Liver (tissue), 9 donors: ENCODE data around the gene FOXN3. TPM values are rescaled to one million over a fixed set of nuclear protein-coding genes. Genes with fewer than 3 reads are reported as not detected.

Experiments
- DNase-seq: peaks from one replicate; pipeline ENCODE4 v3.0.0-alpha.2; 2017; ENCODE audit warnings: low spot score
- H3K27ac ChIP-seq, 2 donors: one replicate each; pipeline ENCODE4 v1.7.0; 2013; ENCODE audit warnings: inconsistent platforms in 2 of 2, low read length in 2 of 2, control low read depth in 1 of 2, low read depth in 1 of 2, mild to moderate bottlenecking in 1 of 2
- H3K27me3 ChIP-seq, 4 donors: one replicate each; pipeline versions ENCODE4 v1.6.1 to v1.7.0; 2013; ENCODE audit warnings: low read length in 3 of 4, inconsistent platforms in 1 of 4, mild to moderate bottlenecking in 1 of 4, moderate library complexity in 1 of 4; ENCODE audit not compliant: control insufficient read depth in 4 of 4, insufficient read depth in 4 of 4
- H3K36me3 ChIP-seq, 4 donors: one replicate each; pipeline versions ENCODE4 v1.6.1 to v1.7.0; 2013; ENCODE audit warnings: low read length in 3 of 4, mild to moderate bottlenecking in 3 of 4, low read depth in 1 of 4, moderate library complexity in 1 of 4; ENCODE audit not compliant: control insufficient read depth in 4 of 4, insufficient read depth in 3 of 4
- H3K4me1 ChIP-seq, 4 donors: one replicate each; pipeline versions ENCODE4 v1.6.1 to v1.7.0; 2013; ENCODE audit warnings: low read length in 3 of 4, mild to moderate bottlenecking in 3 of 4, moderate library complexity in 1 of 4; ENCODE audit not compliant: control insufficient read depth in 4 of 4, insufficient read depth in 4 of 4
- H3K4me3 ChIP-seq, 3 donors: one replicate each; pipeline versions ENCODE4 v1.6.1 to v1.7.0; 2013; ENCODE audit warnings: low read length in 3 of 3, control low read depth in 1 of 3, low read depth in 1 of 3, mild to moderate bottlenecking in 1 of 3
- H3K9ac ChIP-seq, 2 donors: one replicate each; pipeline ENCODE4 v1.7.0; 2013; ENCODE audit warnings: low read length in 2 of 2, mild to moderate bottlenecking in 2 of 2, moderate library complexity in 2 of 2, control low read depth in 1 of 2, low read depth in 1 of 2
- H3K9me3 ChIP-seq, 4 donors: one replicate each; pipeline versions ENCODE4 v1.6.1 to v1.7.0; 2013; ENCODE audit warnings: low read length in 3 of 4; ENCODE audit not compliant: control insufficient read depth in 4 of 4
- CTCF ChIP-seq: fragments of 150-350 bp; IDR thresholded peaks from 2 replicates; pipeline ENCODE4 v1.5.1; 2017; ENCODE audit warnings: improper control_type of control experiment, low read depth, low read length; ENCODE audit not compliant: missing input control
- EGR1 ChIP-seq, 2 donors: IDR thresholded peaks; 2 replicates each; pipeline ENCODE4 v1.6.1; 2016 to 2018; ENCODE audit warnings: antibody characterized with exemption in 2 of 2, low read depth in 2 of 2
- FOXA1 ChIP-seq: IDR thresholded peaks from 2 replicates; pipeline ENCODE4 v1.6.1; 2016; ENCODE audit warnings: antibody characterized with exemption
- FOXA2 ChIP-seq: IDR thresholded peaks from 2 replicates; pipeline ENCODE4 v1.6.1; 2016; ENCODE audit warnings: antibody characterized with exemption
- GABPA ChIP-seq, 2 donors: IDR thresholded peaks in 1 of 2; conservative IDR thresholded peaks in 1 of 2; 2 replicates each; pipeline ENCODE4 v1.6.1; 2016; ENCODE audit warnings: antibody characterized with exemption in 2 of 2, mild to moderate bottlenecking in 1 of 2, moderate library complexity in 1 of 2
- HNF4A ChIP-seq, 2 donors: conservative IDR thresholded peaks; 2 replicates each; pipeline ENCODE4 v1.6.1; 2016; ENCODE audit warnings: antibody characterized with exemption in 2 of 2, mild to moderate bottlenecking in 2 of 2
- HNF4G ChIP-seq: IDR thresholded peaks from 2 replicates; pipeline ENCODE4 v1.6.1; 2016; ENCODE audit warnings: antibody characterized with exemption
- JUND ChIP-seq, 2 donors: IDR thresholded peaks; 2 replicates each; pipeline ENCODE4 v1.6.1; 2016; ENCODE audit warnings: antibody characterized with exemption in 2 of 2
- NR2F2 ChIP-seq: IDR thresholded peaks from 2 replicates; pipeline ENCODE4 v1.6.1; 2016; ENCODE audit warnings: antibody characterized with exemption
- RAD21 ChIP-seq, 2 donors: IDR thresholded peaks; 2 replicates each; pipeline ENCODE4 v1.6.1; 2016; ENCODE audit warnings: antibody characterized with exemption in 2 of 2, mild to moderate bottlenecking in 2 of 2
- RXRA ChIP-seq, 2 donors: IDR thresholded peaks; 2 replicates each; pipeline ENCODE4 v1.6.1; 2017 to 2018; ENCODE audit warnings: antibody characterized with exemption in 2 of 2, mild to moderate bottlenecking in 1 of 2
- SP1 ChIP-seq: IDR thresholded peaks from 2 replicates; pipeline ENCODE4 v1.6.1; 2018; ENCODE audit warnings: antibody characterized with exemption, mild to moderate bottlenecking
- TAF1 ChIP-seq: conservative IDR thresholded peaks from 2 replicates; pipeline ENCODE4 v1.6.1; 2016; ENCODE audit warnings: antibody characterized with exemption, mild to moderate bottlenecking
- YY1 ChIP-seq: IDR thresholded peaks from 2 replicates; pipeline ENCODE4 v1.6.1; 2016; ENCODE audit warnings: antibody characterized with exemption, mild to moderate bottlenecking
- WGBS: extraction: QIAGEN DNeasy Blood & Tissue Kit; methylation state at CpG from one replicate; pipeline ENCODE4 v1.1.7; 2013; 5-methylcytosine and 5-hydroxymethylcytosine counted together
- polyA plus RNA-seq, 2 donors: library from polyadenylated mRNA; stranded (reverse) in 1 of 2; unstranded in 1 of 2; fragments of 200-250 nt in 1 of 2; fragments of >200 nt in 1 of 2; fragmentation: Nextera tagmentation in 1 of 2; extraction: Ambion mirVana in 1 of 2; gene quantifications; one replicate each; pipeline versions ENCODE4 v1.2.1 to v1.2.3, GENCODE V29; 2013 to 2015
- total RNA-seq, 2 donors: library from RNA; depleted of rRNA; stranded (reverse); fragments of >200 nt; gene quantifications; one replicate each; pipeline ENCODE4 v1.2.3, GENCODE V29; 2014
- TF ChIP-seq, protein P1 (sequence below): IDR thresholded peaks from 2 replicates; pipeline ENCODE4 v1.6.1; 2016; ENCODE audit warnings: antibody characterized with exemption, mild to moderate bottlenecking
- TF ChIP-seq, protein P2 (sequence below): IDR thresholded peaks from 2 replicates; pipeline ENCODE4 v1.6.1; 2016; ENCODE audit warnings: antibody characterized with exemption
- TF ChIP-seq, protein P3 (sequence below): IDR thresholded peaks from 2 replicates; pipeline ENCODE4 v1.6.1; 2016; ENCODE audit warnings: antibody characterized with exemption
- TF ChIP-seq, protein P4 (sequence below): IDR thresholded peaks from 2 replicates; pipeline ENCODE4 v1.6.1; 2016; ENCODE audit warnings: antibody characterized with exemption
- donor health status: healthy.
- donor health status: healthy.
- donor health status: healthy.
- donor health status: healthy.
- donor health status: healthy.

The FOXN3 gene
- total and polyA plus RNA-seq, 4 donors: 17.8 to 44.8 (median 35.3) TPM

GRCh38 chr14:89435492-89435891 lies 18.5 kb upstream of the FOXN3 start (continued):
- TF ChIP-seq, protein P1, sequence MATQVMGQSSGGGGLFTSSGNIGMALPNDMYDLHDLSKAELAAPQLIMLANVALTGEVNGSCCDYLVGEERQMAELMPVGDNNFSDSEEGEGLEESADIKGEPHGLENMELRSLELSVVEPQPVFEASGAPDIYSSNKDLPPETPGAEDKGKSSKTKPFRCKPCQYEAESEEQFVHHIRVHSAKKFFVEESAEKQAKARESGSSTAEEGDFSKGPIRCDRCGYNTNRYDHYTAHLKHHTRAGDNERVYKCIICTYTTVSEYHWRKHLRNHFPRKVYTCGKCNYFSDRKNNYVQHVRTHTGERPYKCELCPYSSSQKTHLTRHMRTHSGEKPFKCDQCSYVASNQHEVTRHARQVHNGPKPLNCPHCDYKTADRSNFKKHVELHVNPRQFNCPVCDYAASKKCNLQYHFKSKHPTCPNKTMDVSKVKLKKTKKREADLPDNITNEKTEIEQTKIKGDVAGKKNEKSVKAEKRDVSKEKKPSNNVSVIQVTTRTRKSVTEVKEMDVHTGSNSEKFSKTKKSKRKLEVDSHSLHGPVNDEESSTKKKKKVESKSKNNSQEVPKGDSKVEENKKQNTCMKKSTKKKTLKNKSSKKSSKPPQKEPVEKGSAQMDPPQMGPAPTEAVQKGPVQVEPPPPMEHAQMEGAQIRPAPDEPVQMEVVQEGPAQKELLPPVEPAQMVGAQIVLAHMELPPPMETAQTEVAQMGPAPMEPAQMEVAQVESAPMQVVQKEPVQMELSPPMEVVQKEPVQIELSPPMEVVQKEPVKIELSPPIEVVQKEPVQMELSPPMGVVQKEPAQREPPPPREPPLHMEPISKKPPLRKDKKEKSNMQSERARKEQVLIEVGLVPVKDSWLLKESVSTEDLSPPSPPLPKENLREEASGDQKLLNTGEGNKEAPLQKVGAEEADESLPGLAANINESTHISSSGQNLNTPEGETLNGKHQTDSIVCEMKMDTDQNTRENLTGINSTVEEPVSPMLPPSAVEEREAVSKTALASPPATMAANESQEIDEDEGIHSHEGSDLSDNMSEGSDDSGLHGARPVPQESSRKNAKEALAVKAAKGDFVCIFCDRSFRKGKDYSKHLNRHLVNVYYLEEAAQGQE: no peak

DNA sequence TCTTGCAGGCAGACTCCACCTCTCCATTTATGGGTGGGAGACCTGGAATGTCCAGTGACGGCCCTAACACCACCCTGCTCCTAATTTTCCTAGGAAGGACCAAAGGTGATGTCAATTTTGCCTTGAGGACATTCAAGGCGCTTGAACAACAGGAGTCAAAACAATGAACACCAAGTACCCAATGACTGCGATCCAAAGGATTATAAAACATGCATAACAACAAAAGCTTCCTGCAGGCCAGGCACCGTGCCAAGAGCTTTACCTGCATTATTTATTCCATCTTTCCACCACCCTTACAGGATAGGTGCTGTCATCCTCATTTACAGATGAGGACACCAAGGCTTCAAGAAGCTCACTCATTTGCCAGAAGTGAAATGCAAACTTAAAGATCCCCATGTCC lies 15.2 kb upstream of the FOXN3 start:
- Histone ChIP-seq H3K4me3 (no peak overlapping the region), H3K4me1 (peaks cover 8 to 30% (median 21%) of the 10 kb centered on the region in 4 donors), H3K27ac (no peak overlapping the region), H3K36me3 (no peaks in the 10 kb centered on the region), H3K9ac (no peak overlapping the region), H3K27me3 (no peaks in the 10 kb centered on the region), H3K9me3 (no peaks in the 10 kb centered on the region)
- DNase-seq: no peak
- WGBS: 89% methylated on average over 4 of the region's 4 CpGs
- TF ChIP-seq, protein P2, sequence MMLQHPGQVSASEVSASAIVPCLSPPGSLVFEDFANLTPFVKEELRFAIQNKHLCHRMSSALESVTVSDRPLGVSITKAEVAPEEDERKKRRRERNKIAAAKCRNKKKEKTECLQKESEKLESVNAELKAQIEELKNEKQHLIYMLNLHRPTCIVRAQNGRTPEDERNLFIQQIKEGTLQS: no peak
- TF ChIP-seq JUND (IDR thresholded peaks at IDR 0.05) (no peak), NR2F2 (no peak)

- 16% methylated on average over 9 of the region's 9 CpGs for WGBS
- Histone ChIP-seq H3K9ac (peak overlapping the region; percentile 83 to 85), H3K27ac (peak overlapping the region; percentile 60 to 69), H3K9me3 (no peaks in the 10 kb centered on the region), H3K4me1 (peaks cover 8 to 30% (median 21%) of the 10 kb centered on the region in 4 donors), H3K4me3 (peak overlapping the region; percentile 9 to 41 (median 30)), H3K27me3 (no peaks in the 10 kb centered on the region), H3K36me3 (no peaks in the 10 kb centered on the region)
- peak; percentile 46 for TF ChIP-seq YY1
- no peak for TF ChIP-seq HNF4A (conservative IDR thresholded peaks at IDR 0.05)
- no peak for TF ChIP-seq SP1
- TF ChIP-seq, protein P2: no peak
- TF ChIP-seq FOXA2: no peak
- TF ChIP-seq RAD21 (IDR thresholded peaks at IDR 0.05): peak in 1 of 2 donors; percentile 21
- TF ChIP-seq GABPA (IDR thresholded peaks at IDR 0.05 in 1 of 2, conservative IDR thresholded peaks at IDR 0.05 in 1 of 2): no peak
- TF ChIP-seq TAF1: no peak
- TF ChIP-seq FOXA1: no peak
- no peak for TF ChIP-seq RXRA (IDR thresholded peaks at IDR 0.05)
- TF ChIP-seq, protein P3, sequence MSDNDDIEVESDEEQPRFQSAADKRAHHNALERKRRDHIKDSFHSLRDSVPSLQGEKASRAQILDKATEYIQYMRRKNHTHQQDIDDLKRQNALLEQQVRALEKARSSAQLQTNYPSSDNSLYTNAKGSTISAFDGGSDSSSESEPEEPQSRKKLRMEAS: no peak
- TF ChIP-seq, protein P4, sequence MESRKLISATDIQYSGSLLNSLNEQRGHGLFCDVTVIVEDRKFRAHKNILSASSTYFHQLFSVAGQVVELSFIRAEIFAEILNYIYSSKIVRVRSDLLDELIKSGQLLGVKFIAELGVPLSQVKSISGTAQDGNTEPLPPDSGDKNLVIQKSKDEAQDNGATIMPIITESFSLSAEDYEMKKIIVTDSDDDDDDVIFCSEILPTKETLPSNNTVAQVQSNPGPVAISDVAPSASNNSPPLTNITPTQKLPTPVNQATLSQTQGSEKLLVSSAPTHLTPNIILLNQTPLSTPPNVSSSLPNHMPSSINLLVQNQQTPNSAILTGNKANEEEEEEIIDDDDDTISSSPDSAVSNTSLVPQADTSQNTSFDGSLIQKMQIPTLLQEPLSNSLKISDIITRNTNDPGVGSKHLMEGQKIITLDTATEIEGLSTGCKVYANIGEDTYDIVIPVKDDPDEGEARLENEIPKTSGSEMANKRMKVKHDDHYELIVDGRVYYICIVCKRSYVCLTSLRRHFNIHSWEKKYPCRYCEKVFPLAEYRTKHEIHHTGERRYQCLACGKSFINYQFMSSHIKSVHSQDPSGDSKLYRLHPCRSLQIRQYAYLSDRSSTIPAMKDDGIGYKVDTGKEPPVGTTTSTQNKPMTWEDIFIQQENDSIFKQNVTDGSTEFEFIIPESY: peak; percentile 83
- no peak for TF ChIP-seq NR2F2
- TF ChIP-seq JUND (IDR thresholded peaks at IDR 0.05): no peak
- TF ChIP-seq EGR1 (IDR thresholded peaks at IDR 0.05; ENCODE audit: low read depth in 2 of 2): no peak
- TF ChIP-seq HNF4G: no peak
- TF ChIP-seq CTCF: no peak
- TF ChIP-seq, protein P1: no peak
- DNase-seq: no peak
Observed at GRCh38 chr14:89430391-89431236, 13.6 kb upstream of the FOXN3 start.
